Stimulated activated naive CD8-positive, alpha-beta T cell treated with anti-CD3 and anti-CD28 coated beads, Interleukin-15, Interleukin-2, amounts not matched to agents 100 U/mL and 50 U/mL, for 24 hours (primary cell): ENCODE measurements around the gene ST3GAL2.
"Not testable (repeated sequence)": the region's sequence is repeated elsewhere in the genome, so short reads cannot be mapped to it uniquely, and the experiment has no call there.

Experiments used
- ATAC-seq: fragments of 150-1000 bp; cut with Tn5 transposase; one replicate; pipeline ENCODE4 v1.10.0; 2021
- DNase-seq: peaks from one replicate; pipeline ENCODE4 v3.0.0; 2021

The ST3GAL2 gene

GRCh38 chr16:70383421-70383960 is 55.4 kb downstream of the ST3GAL2 start:
- DNase-seq (no peak), ATAC-seq (no peak)

DNA sequence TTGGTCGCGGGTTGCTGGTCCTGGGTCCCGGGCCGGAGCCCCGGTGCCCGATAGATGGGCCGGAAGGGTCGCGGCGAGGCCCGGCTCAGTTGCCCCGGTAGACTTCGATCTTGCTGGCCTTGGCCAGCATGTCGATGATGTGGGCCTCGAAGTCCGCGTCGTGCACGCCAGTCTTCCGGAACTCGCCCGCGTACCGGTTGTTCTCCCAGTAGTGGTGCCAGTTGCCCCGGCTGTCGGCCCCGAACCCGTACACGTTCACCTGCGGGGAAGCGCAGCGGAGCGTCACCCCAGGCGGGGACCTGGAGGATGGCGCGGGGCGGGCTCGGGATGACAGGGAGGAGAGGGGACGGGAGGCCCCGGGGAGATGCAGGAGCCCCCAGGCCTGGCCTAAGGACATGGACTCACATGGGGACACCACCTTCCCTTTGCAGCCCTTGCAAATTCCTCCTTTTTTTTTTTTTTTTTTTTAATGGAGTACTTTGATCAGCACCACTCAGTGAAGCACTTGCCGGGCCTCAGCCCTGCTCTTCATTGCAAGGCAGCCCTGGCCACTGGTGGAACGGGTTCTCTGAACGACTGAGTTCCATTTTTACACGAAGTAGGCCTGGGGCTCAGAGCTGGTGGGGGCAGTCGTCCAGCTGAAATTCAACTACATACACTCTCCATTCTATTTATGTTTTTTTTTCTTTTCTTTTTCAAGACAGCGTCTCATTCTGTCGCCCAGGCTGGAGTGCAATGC is 57.1 kb downstream of the ST3GAL2 start:
- DNase-seq (no peak), ATAC-seq (peak; percentile 15)

DNA sequence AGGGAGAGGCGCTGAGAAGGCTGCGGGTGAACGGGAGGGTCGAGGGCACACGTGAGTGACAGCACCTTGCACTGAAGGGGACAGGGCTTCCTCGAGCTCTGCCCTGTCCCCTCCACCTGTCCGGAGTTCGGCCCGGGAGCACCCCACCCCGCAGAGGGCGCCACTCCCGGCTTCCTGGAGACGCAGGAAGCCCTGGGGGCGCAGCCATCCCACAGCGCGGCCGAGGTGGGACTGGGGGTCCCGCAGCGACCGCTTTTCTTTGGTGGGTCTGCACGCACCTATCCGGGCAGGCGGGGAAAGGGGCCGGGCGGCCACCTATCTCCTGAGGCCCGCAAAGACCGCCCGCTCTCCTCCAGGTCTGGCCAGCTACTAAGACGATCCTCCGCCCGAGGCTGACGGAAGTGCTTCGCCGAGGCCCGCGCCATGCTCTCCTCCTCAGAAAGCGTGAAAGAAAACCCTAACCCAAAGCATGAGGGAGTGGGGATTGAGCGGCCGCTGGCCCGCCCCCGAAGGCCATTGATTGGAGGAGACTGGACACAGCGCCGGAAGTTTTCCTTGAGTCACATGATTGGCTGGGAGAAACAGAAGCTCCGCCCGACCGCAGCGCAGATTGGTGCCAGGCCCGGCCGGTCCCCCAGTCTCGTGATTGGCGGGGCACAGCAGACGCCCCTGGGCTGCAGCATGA is 57.8 kb downstream of the ST3GAL2 start:
- ATAC-seq = peak; percentile 95

GRCh38 chr16:70380248-70380918 is 58.5 kb downstream of the ST3GAL2 start:
- ATAC-seq = peak; percentile 59
- peak; percentile 85 for DNase-seq

More for the DNA sequence above, 57.8 kb downstream of the ST3GAL2 start:
- peak; percentile 96 for DNase-seq

GRCh38 chr16:70378869-70379493 is 59.9 kb downstream of the ST3GAL2 start:
- DNase-seq (no peak), ATAC-seq (no peak)

- DNase-seq (no peak), ATAC-seq (no peak)
Measured at GRCh38 chr16:70377782-70378181, 61.1 kb downstream of the ST3GAL2 start.

- no peak for ATAC-seq
- DNase-seq = no peak
Measured at GRCh38 chr16:70375636-70376611, 63.0 kb downstream of the ST3GAL2 start.

DNA sequence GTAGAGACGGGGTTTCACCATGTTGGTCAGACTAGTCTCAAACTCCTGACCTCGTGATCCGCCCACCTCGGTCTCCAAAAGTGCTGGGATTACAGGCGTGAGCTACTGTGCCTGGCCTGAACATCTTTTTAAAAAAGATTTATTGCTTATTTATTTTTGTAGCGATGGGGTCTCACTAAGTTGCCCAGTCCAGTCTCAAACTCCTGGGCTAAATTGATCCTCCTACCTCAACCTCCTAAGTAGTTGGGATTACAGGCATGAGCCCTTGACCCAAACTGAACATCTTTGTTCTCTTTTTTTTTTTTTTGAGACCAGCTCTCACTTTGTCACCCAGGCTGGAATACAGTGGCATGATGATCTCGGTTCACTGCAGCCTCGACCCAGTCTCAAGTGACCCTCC is 64.7 kb downstream of the ST3GAL2 start:
- ATAC-seq (no peak), DNase-seq (no peak)

DNA sequence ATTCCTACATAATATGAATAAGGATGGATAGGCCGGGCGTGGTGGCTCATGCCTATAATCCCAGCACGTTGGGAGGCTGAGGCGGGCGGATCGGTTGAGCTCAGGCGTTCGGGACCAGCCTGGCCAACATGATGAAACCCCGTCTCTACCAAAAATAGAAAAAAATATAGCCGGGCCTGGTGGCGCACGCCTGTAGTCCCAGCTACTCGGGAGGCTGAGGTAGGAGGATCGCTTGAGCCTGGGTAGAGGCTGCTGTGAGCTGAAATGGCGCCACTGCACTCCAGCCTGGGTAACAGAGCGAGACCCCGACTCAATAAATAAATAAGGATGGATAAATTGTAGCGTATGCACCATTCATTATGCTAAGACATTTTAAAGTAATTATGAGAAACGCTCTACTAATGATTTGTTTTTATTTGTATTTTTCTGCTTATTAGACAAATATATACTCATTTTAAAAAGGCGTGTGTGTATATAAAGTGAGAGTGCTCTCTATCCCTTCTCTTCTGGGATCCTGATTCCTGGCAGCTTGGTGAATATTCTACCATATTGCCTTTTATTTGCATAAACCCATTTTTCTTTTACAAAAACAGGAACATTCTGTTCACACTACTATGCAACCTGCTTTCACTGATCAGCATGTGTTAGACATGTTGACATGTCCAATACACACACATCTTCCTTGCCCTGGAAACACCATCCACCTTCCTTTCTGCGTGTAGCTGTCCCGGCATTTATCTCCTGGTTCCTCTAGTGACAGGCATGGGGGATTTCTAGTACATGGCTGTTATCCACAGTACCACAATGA is 65.8 kb downstream of the ST3GAL2 start:
- ATAC-seq = no peak
- no peak for DNase-seq

DNA sequence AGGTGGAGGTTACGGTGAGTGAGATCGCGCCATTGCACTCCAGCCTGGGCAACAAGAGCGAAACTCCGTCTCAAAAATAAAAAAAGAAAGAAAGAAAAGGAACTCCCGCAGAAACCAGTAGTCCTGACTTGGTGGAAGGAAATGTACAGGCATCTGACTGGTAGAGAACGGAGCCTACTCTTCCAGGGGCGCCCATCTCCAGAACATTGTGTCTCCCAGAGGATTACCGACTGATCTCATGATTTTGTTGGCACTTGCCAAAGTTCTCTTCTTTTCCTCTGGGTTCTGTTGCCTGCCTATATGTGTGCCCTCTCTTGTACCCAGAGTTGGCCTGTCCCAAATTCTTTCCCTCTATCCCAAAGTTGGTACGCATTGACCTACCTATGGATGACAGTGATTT is 68.0 kb downstream of the ST3GAL2 start:
- ATAC-seq = no peak

DNA sequence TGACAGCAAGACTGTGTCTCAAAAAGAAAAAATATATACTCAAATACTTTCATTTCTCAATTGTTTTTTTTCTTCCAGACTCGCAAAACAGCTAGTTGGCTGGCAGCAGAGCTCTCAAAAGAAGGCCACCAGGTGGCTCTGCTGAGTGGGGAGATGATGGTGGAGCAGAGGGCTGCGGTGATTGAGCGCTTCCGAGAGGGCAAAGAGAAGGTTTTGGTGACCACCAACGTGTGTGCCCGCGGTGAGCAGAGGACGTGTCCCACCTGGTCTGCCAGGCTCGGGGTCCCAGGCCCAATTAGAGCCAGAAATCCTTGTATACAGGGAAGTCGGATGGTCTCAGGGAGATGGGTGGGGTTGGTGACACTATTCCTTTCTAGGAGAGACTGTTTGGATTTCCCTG is 68.8 kb downstream of the ST3GAL2 start:
- ATAC-seq = not testable (repeated sequence)
- DNase-seq = peak; percentile 34

More for the DNA sequence above, 68.0 kb downstream of the ST3GAL2 start:
- DNase-seq = no peak

DNA sequence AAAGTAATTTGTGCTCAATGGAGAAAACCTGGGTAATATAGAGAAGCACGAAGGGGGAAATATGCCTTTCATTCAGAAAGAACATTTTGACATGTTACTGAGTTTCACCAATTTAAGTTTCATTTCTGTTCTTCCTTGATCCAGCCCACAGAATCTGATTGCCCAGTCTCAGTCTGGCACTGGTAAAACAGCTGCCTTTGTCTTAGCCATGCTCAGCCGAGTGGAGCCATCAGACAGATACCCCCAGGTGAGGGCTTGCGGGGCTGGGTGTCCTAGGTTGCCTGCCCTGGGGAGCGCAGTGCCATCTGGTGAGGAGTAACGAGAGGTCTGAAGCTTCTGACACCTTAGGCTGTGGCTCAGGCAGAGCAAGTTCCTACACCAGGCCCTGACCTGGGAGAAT is 74.5 kb downstream of the ST3GAL2 start:
- DNase-seq = no peak
- ATAC-seq = peak; percentile 32

DNA sequence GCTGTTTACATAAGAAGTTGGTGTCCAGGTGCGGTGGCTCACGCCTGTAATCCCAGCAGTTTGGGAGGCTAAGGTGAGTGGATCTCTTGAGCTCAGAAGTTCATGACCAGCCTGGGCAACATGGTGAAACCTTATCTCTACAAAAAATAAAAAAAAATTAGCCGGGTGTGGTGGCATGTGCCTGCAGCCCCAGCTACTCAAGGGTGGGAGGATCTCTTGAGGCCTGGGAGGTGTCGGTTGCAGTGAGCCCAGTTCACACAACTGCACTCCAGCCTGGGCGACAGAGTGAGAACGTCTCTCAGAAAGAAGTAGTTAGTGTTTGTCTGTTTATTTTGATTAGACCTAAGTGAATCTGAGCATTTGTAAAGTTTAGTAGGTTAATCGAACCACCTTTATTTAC is 79.3 kb downstream of the ST3GAL2 start:
- DNase-seq (no peak), ATAC-seq (no peak)

GRCh38 chr16:70349783-70350182 is 89.1 kb downstream of the ST3GAL2 start:
- DNase-seq (peak; percentile 9), ATAC-seq (no peak)

DNA sequence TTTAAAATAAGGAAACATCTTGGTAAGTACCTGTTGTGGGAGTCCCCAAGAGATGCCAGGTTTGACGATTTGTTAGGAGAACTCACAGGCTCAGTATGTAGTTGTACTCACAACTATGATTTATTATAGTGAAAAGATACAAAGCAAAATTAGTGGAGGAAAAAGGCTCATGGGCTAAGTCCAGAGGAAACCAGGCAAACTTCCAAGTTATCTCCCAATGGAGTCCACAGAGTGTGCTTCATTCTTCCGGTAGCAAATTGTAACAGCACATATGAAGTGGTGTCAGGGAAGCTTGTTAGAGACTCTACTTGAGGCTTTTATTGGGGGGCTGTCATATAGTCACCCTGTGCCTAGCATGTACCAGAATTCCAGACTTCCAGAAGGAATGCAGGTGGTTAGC is 89.9 kb downstream of the ST3GAL2 start:
- no peak for DNase-seq
- no peak for ATAC-seq

DNA sequence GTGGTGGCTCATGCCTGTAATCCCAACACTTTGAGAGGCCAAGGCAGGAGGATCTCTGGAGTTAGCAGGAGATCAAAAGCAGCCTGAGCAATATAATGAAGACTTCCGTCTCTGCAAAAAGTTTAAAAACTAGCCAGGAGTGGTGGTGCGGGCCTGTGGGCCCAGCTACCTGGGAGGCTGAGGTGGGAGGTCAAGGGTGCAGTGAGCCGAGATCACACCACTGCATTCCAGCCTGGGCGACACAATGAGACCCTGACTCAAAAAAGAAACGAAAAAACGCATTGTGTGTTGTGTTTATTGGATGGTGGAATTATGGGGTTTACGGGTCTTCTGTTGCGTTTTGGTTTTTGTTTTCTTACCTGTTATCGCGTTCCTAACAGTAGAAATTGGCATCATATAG is 93.1 kb downstream of the ST3GAL2 start:
- DNase-seq (no peak), ATAC-seq (no peak)

DNA sequence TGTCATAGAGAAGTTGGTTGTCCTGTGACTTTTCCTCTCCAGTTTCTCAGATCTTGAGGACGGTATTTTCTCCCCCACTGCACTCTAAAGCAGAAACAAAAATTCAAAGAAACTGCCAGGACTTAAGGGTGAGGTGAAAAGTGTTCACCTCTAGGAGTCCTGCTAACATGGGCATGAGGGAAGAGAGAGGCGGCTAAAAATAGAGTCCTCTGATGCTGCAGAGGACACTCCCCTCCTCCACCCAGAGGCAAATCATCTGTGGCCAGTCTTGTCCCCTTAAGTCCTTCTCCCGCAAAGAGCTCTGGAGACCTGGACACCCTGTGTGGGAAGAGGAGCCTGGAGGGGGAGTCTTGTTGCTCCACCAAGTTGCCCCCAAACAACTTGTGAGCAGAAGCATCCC is 96.9 kb downstream of the ST3GAL2 start:
- no peak for ATAC-seq

GRCh38 chr16:70341600-70341999 is 97.3 kb downstream of the ST3GAL2 start:
- DNase-seq = no peak
- no peak for ATAC-seq

More for the DNA sequence above, 96.9 kb downstream of the ST3GAL2 start:
- DNase-seq = no peak

- ATAC-seq (no peak), DNase-seq (no peak)
Measured at GRCh38 chr16:70337814-70338213, 101.1 kb downstream of the ST3GAL2 start.

DNA sequence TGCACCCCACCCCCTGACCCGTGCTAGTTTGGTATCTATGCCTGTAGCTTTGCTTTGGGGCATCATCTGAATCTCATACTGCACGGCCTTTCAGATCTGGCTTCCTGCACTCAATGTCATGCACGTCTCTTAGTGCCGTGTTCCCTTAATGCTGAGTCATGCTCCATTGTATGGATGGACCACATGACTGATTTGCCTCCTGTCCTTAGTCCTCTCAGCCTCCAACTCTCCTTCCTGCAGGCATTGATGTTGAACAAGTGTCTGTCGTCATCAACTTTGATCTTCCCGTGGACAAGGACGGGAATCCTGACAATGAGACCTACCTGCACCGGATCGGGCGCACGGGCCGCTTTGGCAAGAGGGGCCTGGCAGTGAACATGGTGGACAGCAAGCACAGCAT is 106.2 kb downstream of the ST3GAL2 start:
- not testable (repeated sequence) for ATAC-seq

More for the DNA sequence above, 106.2 kb downstream of the ST3GAL2 start:
- DNase-seq = not testable (repeated sequence)
